Liver (tissue), 9 donors: ENCODE measurements around the gene TSPAN5. TPM values are rescaled to one million over a fixed set of nuclear protein-coding genes. Genes with fewer than 3 reads are reported as not detected.

Experiments used
- DNase-seq: peaks from one replicate; pipeline ENCODE4 v3.0.0-alpha.2; 2017; ENCODE audit warnings: low spot score
- H3K27ac ChIP-seq, 2 donors: one replicate each; pipeline ENCODE4 v1.7.0; 2013; ENCODE audit warnings: inconsistent platforms in 2 of 2, low read length in 2 of 2, control low read depth in 1 of 2, low read depth in 1 of 2, mild to moderate bottlenecking in 1 of 2
- H3K27me3 ChIP-seq, 4 donors: one replicate each; pipeline versions ENCODE4 v1.6.1 to v1.7.0; 2013; ENCODE audit warnings: low read length in 3 of 4, inconsistent platforms in 1 of 4, mild to moderate bottlenecking in 1 of 4, moderate library complexity in 1 of 4; ENCODE audit not compliant: control insufficient read depth in 4 of 4, insufficient read depth in 4 of 4
- H3K36me3 ChIP-seq, 4 donors: one replicate each; pipeline versions ENCODE4 v1.6.1 to v1.7.0; 2013; ENCODE audit warnings: low read length in 3 of 4, mild to moderate bottlenecking in 3 of 4, low read depth in 1 of 4, moderate library complexity in 1 of 4; ENCODE audit not compliant: control insufficient read depth in 4 of 4, insufficient read depth in 3 of 4
- H3K4me1 ChIP-seq, 4 donors: one replicate each; pipeline versions ENCODE4 v1.6.1 to v1.7.0; 2013; ENCODE audit warnings: low read length in 3 of 4, mild to moderate bottlenecking in 3 of 4, moderate library complexity in 1 of 4; ENCODE audit not compliant: control insufficient read depth in 4 of 4, insufficient read depth in 4 of 4
- H3K4me3 ChIP-seq, 3 donors: one replicate each; pipeline versions ENCODE4 v1.6.1 to v1.7.0; 2013; ENCODE audit warnings: low read length in 3 of 3, control low read depth in 1 of 3, low read depth in 1 of 3, mild to moderate bottlenecking in 1 of 3
- H3K9ac ChIP-seq, 2 donors: one replicate each; pipeline ENCODE4 v1.7.0; 2013; ENCODE audit warnings: low read length in 2 of 2, mild to moderate bottlenecking in 2 of 2, moderate library complexity in 2 of 2, control low read depth in 1 of 2, low read depth in 1 of 2
- H3K9me3 ChIP-seq, 4 donors: one replicate each; pipeline versions ENCODE4 v1.6.1 to v1.7.0; 2013; ENCODE audit warnings: low read length in 3 of 4; ENCODE audit not compliant: control insufficient read depth in 4 of 4
- EGR1 ChIP-seq, 2 donors: IDR thresholded peaks; 2 replicates each; pipeline ENCODE4 v1.6.1; 2016 to 2018; ENCODE audit warnings: antibody characterized with exemption in 2 of 2, low read depth in 2 of 2
- HNF4G ChIP-seq: IDR thresholded peaks from 2 replicates; pipeline ENCODE4 v1.6.1; 2016; ENCODE audit warnings: antibody characterized with exemption
- RXRA ChIP-seq, 2 donors: IDR thresholded peaks; 2 replicates each; pipeline ENCODE4 v1.6.1; 2017 to 2018; ENCODE audit warnings: antibody characterized with exemption in 2 of 2, mild to moderate bottlenecking in 1 of 2
- WGBS: extraction: QIAGEN DNeasy Blood & Tissue Kit; methylation state at CpG from one replicate; pipeline ENCODE4 v1.1.7; 2013; 5-methylcytosine and 5-hydroxymethylcytosine counted together
- polyA plus RNA-seq, 2 donors: library from polyadenylated mRNA; stranded (reverse) in 1 of 2; unstranded in 1 of 2; fragments of 200-250 nt in 1 of 2; fragments of >200 nt in 1 of 2; fragmentation: Nextera tagmentation in 1 of 2; extraction: Ambion mirVana in 1 of 2; gene quantifications; one replicate each; pipeline versions ENCODE4 v1.2.1 to v1.2.3, GENCODE V29; 2013 to 2015
- total RNA-seq, 2 donors: library from RNA; depleted of rRNA; stranded (reverse); fragments of >200 nt; gene quantifications; one replicate each; pipeline ENCODE4 v1.2.3, GENCODE V29; 2014
- TF ChIP-seq, protein P1 (sequence below): IDR thresholded peaks from 2 replicates; pipeline ENCODE4 v1.6.1; 2016; ENCODE audit warnings: antibody characterized with exemption
- TF ChIP-seq, protein P2 (sequence below): IDR thresholded peaks from 2 replicates; pipeline ENCODE4 v1.6.1; 2016; ENCODE audit warnings: antibody characterized with exemption
- donor health status: healthy.
- donor health status: healthy.
- donor health status: healthy.
- donor health status: healthy.
- donor health status: healthy.

TSPAN5 gene
- total and polyA plus RNA-seq, 4 donors = 0.36 to 54.0 (median 0.63) TPM

DNA sequence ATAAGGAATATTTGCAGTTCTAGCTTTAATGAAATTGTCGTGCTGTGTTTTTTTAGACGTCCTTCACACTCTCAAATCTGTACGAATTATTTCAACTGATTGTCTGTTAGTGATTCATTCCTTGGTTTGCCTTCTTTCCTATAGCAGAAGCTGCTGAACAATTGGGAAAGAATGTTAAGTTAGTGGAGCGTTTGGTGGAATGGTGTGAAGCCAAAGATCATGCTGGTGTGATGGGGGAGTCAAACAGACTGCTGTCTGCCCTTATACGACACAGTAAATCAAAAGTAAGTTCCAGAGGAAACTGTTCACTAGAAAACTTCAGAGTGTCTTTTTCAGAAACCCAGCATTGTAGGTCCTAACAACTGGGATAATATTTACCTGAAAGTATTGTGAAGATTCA is 237.3 kb downstream of the TSPAN5 start:
- Histone ChIP-seq H3K9ac (no peak overlapping the region), H3K27me3 (no peaks in the 10 kb centered on the region), H3K9me3 (no peaks in the 10 kb centered on the region), H3K36me3 (peaks cover 3 to 12% (median 8%) of the 10 kb centered on the region in 4 donors), H3K4me1 (no peaks in the 10 kb centered on the region), H3K4me3 (no peak overlapping the region), H3K27ac (no peak overlapping the region)
- 97% methylated on average over 5 of the region's 5 CpGs for WGBS
- TF ChIP-seq, protein P1, sequence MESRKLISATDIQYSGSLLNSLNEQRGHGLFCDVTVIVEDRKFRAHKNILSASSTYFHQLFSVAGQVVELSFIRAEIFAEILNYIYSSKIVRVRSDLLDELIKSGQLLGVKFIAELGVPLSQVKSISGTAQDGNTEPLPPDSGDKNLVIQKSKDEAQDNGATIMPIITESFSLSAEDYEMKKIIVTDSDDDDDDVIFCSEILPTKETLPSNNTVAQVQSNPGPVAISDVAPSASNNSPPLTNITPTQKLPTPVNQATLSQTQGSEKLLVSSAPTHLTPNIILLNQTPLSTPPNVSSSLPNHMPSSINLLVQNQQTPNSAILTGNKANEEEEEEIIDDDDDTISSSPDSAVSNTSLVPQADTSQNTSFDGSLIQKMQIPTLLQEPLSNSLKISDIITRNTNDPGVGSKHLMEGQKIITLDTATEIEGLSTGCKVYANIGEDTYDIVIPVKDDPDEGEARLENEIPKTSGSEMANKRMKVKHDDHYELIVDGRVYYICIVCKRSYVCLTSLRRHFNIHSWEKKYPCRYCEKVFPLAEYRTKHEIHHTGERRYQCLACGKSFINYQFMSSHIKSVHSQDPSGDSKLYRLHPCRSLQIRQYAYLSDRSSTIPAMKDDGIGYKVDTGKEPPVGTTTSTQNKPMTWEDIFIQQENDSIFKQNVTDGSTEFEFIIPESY = no peak
- TF ChIP-seq HNF4G (no peak), RXRA (IDR thresholded peaks at IDR 0.05) (no peak), EGR1 (IDR thresholded peaks at IDR 0.05; ENCODE audit: low read depth in 2 of 2) (no peak)
- TF ChIP-seq, protein P2, sequence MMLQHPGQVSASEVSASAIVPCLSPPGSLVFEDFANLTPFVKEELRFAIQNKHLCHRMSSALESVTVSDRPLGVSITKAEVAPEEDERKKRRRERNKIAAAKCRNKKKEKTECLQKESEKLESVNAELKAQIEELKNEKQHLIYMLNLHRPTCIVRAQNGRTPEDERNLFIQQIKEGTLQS = no peak
- DNase-seq = no peak
